Measurements from ENCODE around the gene HOXC13.

The HOXC13 gene

GRCh38 chr12:53956251-53956887 is 17.7 kb downstream of the HOXC13 start:
- Mint-ChIP-seq H3K36me3 (ENCODE audit: low read depth) (peaks cover 7% of the 10 kb centered on the region), H3K4me3 (no peak overlapping the region), H3K27ac (peak overlapping the region; percentile 57)

GRCh38 chr12:53956914-53957536 is 18.4 kb downstream of the HOXC13 start:
- Mint-ChIP-seq H3K9me3 (no peaks in the 10 kb centered on the region), H3K27me3 (ENCODE audit: low read depth) (peaks cover 90% of the 10 kb centered on the region), H3K27ac (no peak overlapping the region), H3K4me3 (no peak overlapping the region), H3K4me1 (ENCODE audit: low read depth) (peaks cover 11% of the 10 kb centered on the region), H3K36me3 (ENCODE audit: low read depth) (peaks cover 7% of the 10 kb centered on the region)

More at GRCh38 chr12:53956251-53956887, 17.7 kb downstream of the HOXC13 start:
- Mint-ChIP-seq H3K27me3 (ENCODE audit: low read depth) (peaks cover 91% of the 10 kb centered on the region), H3K4me1 (ENCODE audit: low read depth) (peaks cover 11% of the 10 kb centered on the region), H3K9me3 (no peaks in the 10 kb centered on the region)

DNA sequence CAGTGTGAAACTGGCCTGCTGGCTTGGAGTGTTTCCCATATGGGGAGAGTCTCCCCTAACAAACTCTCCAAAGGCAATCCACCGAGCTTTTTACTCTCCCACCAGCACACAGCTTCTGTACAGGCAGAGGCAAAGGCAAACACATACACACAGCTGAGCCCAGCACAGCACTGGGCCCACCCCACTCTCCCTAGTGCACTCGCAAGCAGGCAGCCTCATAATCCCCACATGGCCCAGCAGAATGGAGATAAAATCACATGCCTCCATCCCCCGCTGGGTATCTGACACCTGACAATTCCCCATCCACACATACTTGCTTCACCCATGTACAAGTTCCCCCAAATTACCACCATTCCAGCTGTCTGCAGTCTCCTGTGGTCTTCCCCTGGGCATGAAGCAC is 19.5 kb downstream of the HOXC13 start:
- Mint-ChIP-seq H3K36me3 (ENCODE audit: low read depth) (peaks cover 7% of the 10 kb centered on the region), H3K27ac (no peak overlapping the region), H3K4me1 (ENCODE audit: low read depth) (peaks cover 11% of the 10 kb centered on the region)

GRCh38 chr12:53959314-53959713 is 20.7 kb downstream of the HOXC13 start:
- Mint-ChIP-seq H3K27ac (no peak overlapping the region), H3K4me3 (no peak overlapping the region), H3K9me3 (no peaks in the 10 kb centered on the region)

More for the DNA sequence above, 19.5 kb downstream of the HOXC13 start:
- Mint-ChIP-seq H3K27me3 (ENCODE audit: low read depth) (peaks cover 90% of the 10 kb centered on the region), H3K4me3 (no peak overlapping the region), H3K9me3 (no peaks in the 10 kb centered on the region)

GRCh38 chr12:53960187-53961024 is 21.8 kb downstream of the HOXC13 start:
- H3K9me3 Mint-ChIP-seq: no peaks in the 10 kb centered on the region
- peaks cover 92% of the 10 kb centered on the region for H3K27me3 Mint-ChIP-seq (ENCODE audit: low read depth)
- peaks cover 19% of the 10 kb centered on the region for H3K4me1 Mint-ChIP-seq (ENCODE audit: low read depth)
- peak overlapping the region; percentile 81 for H3K27ac Mint-ChIP-seq
- no peak overlapping the region for H3K4me3 Mint-ChIP-seq
- H3K36me3 Mint-ChIP-seq (ENCODE audit: low read depth): peaks cover 5% of the 10 kb centered on the region

More at GRCh38 chr12:53959314-53959713, 20.7 kb downstream of the HOXC13 start:
- Mint-ChIP-seq H3K27me3 (ENCODE audit: low read depth) (peaks cover 90% of the 10 kb centered on the region), H3K4me1 (ENCODE audit: low read depth) (peaks cover 14% of the 10 kb centered on the region), H3K36me3 (ENCODE audit: low read depth) (peaks cover 5% of the 10 kb centered on the region)

DNA sequence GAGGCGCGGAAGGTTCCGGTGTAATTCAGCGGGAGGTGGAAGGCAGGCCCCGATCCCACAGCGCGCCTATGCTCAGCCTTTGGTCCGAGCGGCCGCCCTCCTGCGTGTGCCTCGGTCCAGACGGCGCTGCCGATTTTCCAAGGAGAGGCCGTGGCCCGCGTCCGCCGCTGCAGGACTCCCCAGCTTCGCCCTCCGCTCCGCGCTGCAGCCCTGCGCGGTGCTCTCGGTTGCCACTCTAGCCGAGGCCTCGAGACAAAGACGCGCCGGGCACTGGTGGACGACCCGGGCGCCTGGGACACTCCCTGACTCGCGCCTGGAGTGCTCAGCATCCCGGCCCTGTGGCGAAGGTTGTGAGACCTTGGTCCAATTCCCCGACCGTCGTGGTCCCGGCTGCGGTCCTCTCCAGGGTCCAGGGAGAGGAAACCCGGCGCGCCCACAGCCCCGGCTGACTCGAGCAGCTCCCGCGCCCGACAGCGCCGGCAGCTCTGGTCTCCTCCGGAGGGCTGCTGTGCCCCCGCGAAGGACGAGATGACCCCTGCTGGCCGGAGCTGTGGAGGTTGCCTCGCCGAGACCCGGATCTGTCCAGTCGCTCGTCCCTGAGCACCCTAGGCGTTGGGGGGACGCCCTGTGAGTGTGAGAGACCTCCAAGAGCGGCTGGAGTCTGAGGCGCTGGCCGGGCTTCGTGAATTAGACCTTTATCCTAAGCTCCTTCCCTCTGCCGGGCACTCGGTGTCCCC is 22.6 kb downstream of the HOXC13 start:
- H3K36me3 Mint-ChIP-seq (ENCODE audit: low read depth): peaks cover 5% of the 10 kb centered on the region
- no peak overlapping the region for H3K4me3 Mint-ChIP-seq
- H3K4me1 Mint-ChIP-seq (ENCODE audit: low read depth): peaks cover 17% of the 10 kb centered on the region
- no peak overlapping the region for H3K27ac Mint-ChIP-seq
- peaks cover 92% of the 10 kb centered on the region for H3K27me3 Mint-ChIP-seq (ENCODE audit: low read depth)
- no peaks in the 10 kb centered on the region for H3K9me3 Mint-ChIP-seq

- Mint-ChIP-seq H3K27ac (peak overlapping the region; percentile 41), H3K4me3 (no peak overlapping the region), H3K27me3 (ENCODE audit: low read depth) (peaks cover 92% of the 10 kb centered on the region), H3K9me3 (no peaks in the 10 kb centered on the region), H3K36me3 (ENCODE audit: low read depth) (peaks cover 8% of the 10 kb centered on the region), H3K4me1 (ENCODE audit: low read depth) (peaks cover 21% of the 10 kb centered on the region)
Measured at GRCh38 chr12:53963005-53963404, 24.4 kb downstream of the HOXC13 start.

DNA sequence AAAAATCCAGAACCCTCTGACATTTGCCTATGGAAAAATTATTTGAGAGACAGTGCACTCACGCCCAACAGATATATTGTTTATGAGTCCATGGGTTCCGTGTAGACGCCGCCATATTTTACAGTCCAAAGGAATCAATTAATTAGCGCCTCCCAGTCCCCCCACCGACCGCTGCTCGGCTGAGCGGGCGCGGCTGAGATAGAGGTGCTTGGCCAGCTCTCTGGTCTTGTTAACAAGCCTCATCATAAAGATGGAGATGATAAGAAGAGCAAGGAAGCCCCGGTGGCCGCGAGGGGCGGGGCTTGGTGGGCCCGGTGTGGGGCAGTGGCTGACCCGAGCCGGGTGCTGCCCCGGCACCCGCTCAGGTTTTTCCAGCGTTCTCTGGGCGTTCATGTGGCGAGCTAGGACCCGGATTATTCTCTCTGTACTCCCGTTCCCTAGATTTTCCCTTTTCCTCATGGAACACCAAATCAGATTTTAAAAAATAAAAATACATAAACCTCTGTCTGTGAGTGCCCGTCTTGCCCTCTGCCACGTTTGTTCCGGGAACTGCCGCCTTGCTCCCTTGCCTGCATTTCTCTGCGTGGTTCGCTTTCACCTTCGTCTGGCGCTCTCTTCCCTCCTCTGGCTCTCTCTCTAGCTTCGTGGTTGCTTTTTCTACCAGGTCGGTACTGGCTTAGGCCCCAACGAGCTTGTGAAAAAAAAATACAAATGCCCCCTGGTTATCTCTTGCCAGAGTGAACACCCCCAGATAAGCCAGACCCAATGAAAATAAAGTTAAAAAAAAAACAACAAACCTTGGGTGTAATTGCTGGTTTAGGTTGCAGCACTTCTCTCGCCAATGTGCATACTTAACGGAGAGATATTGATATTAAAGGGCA is 25.0 kb downstream of the HOXC13 start:
- Mint-ChIP-seq H3K4me3 (no peak overlapping the region), H3K36me3 (ENCODE audit: low read depth) (peaks cover 8% of the 10 kb centered on the region), H3K27me3 (ENCODE audit: low read depth) (peaks cover 92% of the 10 kb centered on the region), H3K4me1 (ENCODE audit: low read depth) (peaks cover 21% of the 10 kb centered on the region), H3K9me3 (no peaks in the 10 kb centered on the region), H3K27ac (peak overlapping the region; percentile 41)

DNA sequence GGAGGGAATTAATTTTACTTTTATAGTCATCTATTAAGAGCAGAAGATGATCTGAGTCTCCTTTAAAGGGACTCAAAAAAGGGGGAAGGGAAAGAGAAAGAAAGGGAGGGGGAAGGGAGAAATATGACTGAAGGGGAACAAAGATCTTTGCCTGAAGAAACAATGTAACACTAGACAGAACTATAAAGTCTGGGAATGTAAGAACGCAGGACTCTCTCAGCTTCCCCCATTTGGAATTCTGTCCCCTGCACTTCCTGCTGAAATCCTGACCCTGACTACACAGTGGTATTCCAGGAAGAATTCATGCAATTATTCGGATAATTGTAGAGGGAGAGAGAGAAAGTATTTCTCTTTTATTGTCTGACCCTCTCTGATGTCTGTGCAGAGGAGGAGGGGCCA is 25.7 kb downstream of the HOXC13 start:
- Mint-ChIP-seq H3K36me3 (ENCODE audit: low read depth) (peaks cover 8% of the 10 kb centered on the region), H3K4me1 (ENCODE audit: low read depth) (peaks cover 21% of the 10 kb centered on the region), H3K27me3 (ENCODE audit: low read depth) (peaks cover 92% of the 10 kb centered on the region), H3K9me3 (no peaks in the 10 kb centered on the region), H3K4me3 (no peak overlapping the region), H3K27ac (peak overlapping the region; percentile 19)

GRCh38 chr12:53965281-53966084 is 26.9 kb downstream of the HOXC13 start:
- H3K4me1 Mint-ChIP-seq (ENCODE audit: low read depth): peaks cover 18% of the 10 kb centered on the region
- H3K27me3 Mint-ChIP-seq (ENCODE audit: low read depth): peaks cover 92% of the 10 kb centered on the region
- H3K4me3 Mint-ChIP-seq: peak overlapping the region; percentile 4
- no peaks in the 10 kb centered on the region for H3K9me3 Mint-ChIP-seq
- peak overlapping the region; percentile 78 for H3K27ac Mint-ChIP-seq
- peaks cover 3% of the 10 kb centered on the region for H3K36me3 Mint-ChIP-seq (ENCODE audit: low read depth)

- peaks cover 17% of the 10 kb centered on the region for H3K4me1 Mint-ChIP-seq (ENCODE audit: low read depth)
- peaks cover 3% of the 10 kb centered on the region for H3K36me3 Mint-ChIP-seq (ENCODE audit: low read depth)
- H3K27me3 Mint-ChIP-seq (ENCODE audit: low read depth): peaks cover 95% of the 10 kb centered on the region
- H3K4me3 Mint-ChIP-seq: no peak overlapping the region
- no peaks in the 10 kb centered on the region for H3K9me3 Mint-ChIP-seq
- no peak overlapping the region for H3K27ac Mint-ChIP-seq
Measured at GRCh38 chr12:53966085-53966384, 27.4 kb downstream of the HOXC13 start.

DNA sequence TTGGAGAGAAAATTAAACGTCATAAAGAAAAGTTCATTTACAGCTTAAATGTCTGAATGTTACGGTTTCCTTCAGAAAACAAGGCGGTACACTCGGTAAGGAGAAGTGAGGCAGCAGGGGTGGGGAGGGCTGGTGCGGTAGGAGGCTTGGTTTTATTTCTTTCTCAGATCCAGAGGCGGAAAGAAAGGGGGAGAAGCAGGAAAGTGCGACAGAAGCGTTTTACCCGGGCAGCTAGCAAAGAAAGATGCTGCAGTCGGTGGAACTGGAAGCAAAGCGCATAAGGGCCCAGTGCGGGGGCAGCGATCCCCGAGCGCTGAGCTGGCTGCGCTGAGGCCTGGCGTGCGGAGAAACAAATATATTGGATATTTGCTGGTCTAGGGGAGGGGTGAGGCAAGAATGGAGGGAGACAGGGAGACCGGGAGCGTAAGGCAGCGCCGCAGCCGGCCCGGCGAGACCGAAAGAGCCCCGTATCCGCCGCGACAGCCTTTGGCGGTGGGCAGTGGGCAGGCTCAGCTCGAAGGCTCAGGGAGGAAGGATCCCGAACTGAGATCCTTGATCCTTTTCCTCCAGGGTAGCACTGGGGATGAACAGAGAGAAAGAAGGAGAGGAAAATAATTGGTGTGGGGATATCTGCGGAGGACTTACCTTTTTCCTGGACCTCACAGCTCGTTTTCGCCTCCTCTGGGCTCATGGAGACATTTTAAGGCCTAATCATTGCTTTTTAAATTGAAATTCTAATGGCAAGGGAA is 27.9 kb downstream of the HOXC13 start:
- H3K36me3 Mint-ChIP-seq (ENCODE audit: low read depth): peaks cover 3% of the 10 kb centered on the region
- H3K9me3 Mint-ChIP-seq: no peaks in the 10 kb centered on the region
- H3K27ac Mint-ChIP-seq: peak overlapping the region; percentile 45
- no peak overlapping the region for H3K4me3 Mint-ChIP-seq
- H3K27me3 Mint-ChIP-seq (ENCODE audit: low read depth): peaks cover 100% of the 10 kb centered on the region
- peaks cover 17% of the 10 kb centered on the region for H3K4me1 Mint-ChIP-seq (ENCODE audit: low read depth)
